ENCODE data around the gene RNF208. TPM values are rescaled to one million over a fixed set of nuclear protein-coding genes. Genes with fewer than 3 reads are reported as not detected.

The RNF208 gene
- total and polyA plus RNA-seq, 2 donors (not counting 1 experiment from before 2014, with no cell fraction given) = 1.1 to 1.4 TPM

- intact Hi-C loops (cut with micrococcal nuclease) = loop anchor here (1.0 to 5.0 kb wide), 6 partner anchors 12 to 61 kb away; partner anchors contain the start of genes NDOR1, RNF224, TMEM203 and TPRN
- peaks cover 0 to 49% of the 10 kb centered on the region in 2 experiments for H3K36me3 ChIP-seq (replicated peaks in 1 of 2; ENCODE audit: control extremely low read depth in 1 of 2, control insufficient read depth in 1 of 2, extremely low read depth in 1 of 2, insufficient read depth in 2 of 2, low read length in 1 of 2)
- Mint-ChIP-seq H3K27ac (peak overlapping the region; percentile 95), H3K9me3 (ENCODE audit: insufficient read depth) (no peaks in the 10 kb centered on the region), H3K27me3 (no peaks in the 10 kb centered on the region), H3K4me1 (peaks cover 36% of the 10 kb centered on the region), H3K4me3 (peak overlapping the region; percentile 96)
- H3K9me3 ChIP-seq (ENCODE audit: control extremely low read depth in 1 of 3, control insufficient read depth in 2 of 3, insufficient read depth in 1 of 3, low read length in 2 of 3) = peaks cover 0 to 3% (median 0%) of the 10 kb centered on the region in 3 donors
- under 1% methylated on average over 30 of the region's 31 CpGs for WGBS (ENCODE audit: insufficient coverage)
- H3K27me3 ChIP-seq (replicated peaks in 1 of 4; ENCODE audit: control extremely low read depth in 1 of 4, control insufficient read depth in 3 of 4, insufficient read depth in 4 of 4, low read length in 3 of 4) = no peaks in the 10 kb centered on the region
- peaks cover 26 to 40% of the 10 kb centered on the region in 2 donors for H3K4me1 ChIP-seq (ENCODE audit: control insufficient read depth in 2 of 2, insufficient read depth in 2 of 2, low read length in 2 of 2)
- ATAC-seq (ENCODE audit: low read depth) (no peak), DNase-seq (no peak)
- H3K4me3 ChIP-seq (ENCODE audit: control extremely low read depth in 1 of 5, extremely low read depth in 1 of 5, insufficient read depth in 1 of 5, low read depth in 2 of 5, low read length in 4 of 5) = peak overlapping the region; percentile 50 to 99 (median 98)
- H3K4me2 ChIP-seq (replicated peaks; ENCODE audit: low read depth, low read length, poor library complexity, severe bottlenecking) = peak overlapping the region; percentile 95
- CTCF ChIA-PET = interaction anchor here (1.1 to 4.0 kb wide), 8 partner anchors 9 to 99 kb away, joined by 3 to 42 read pairs (median 8); partner anchors contain the start of genes CYSRT1, RNF224, TPRN and TUBB4B
- peaks cover 78% of the 10 kb centered on the region for H3K79me2 ChIP-seq (ENCODE audit: control insufficient read depth, insufficient read depth, low read length)
- peaks cover 61% of the 10 kb centered on the region for H4K20me1 ChIP-seq (ENCODE audit: control insufficient read depth, insufficient read depth, low read length, poor library complexity, severe bottlenecking)
- peak overlapping the region; percentile 78 to 90 for H3K27ac ChIP-seq (ENCODE audit: low read length in 2 of 2)
- peak overlapping the region; percentile 94 for H3K9ac ChIP-seq (ENCODE audit: low read length)
- POLR2A ChIA-PET = interaction anchor here (1.1 to 2.7 kb wide), 6 partner anchors 11 to 89 kb away, joined by 3 to 21 read pairs (median 8); partner anchors contain the start of genes RNF208 and TOR4A
- H2AFZ ChIP-seq (ENCODE audit: insufficient read depth, low read depth, low read length, poor library complexity, severe bottlenecking) = peak overlapping the region; percentile 88
- TF ChIP-seq CTCF (IDR thresholded peaks at IDR 0.05) (no peak), EZH2 (IDR thresholded peaks at IDR 0.05; ENCODE audit: borderline replicate concordance, insufficient read depth, low read depth, low read length, poor library complexity, severe bottlenecking) (no peak)
Measured at GRCh38 chr9:137188086-137188489, 34.0 kb downstream of the RNF208 start.

DNA sequence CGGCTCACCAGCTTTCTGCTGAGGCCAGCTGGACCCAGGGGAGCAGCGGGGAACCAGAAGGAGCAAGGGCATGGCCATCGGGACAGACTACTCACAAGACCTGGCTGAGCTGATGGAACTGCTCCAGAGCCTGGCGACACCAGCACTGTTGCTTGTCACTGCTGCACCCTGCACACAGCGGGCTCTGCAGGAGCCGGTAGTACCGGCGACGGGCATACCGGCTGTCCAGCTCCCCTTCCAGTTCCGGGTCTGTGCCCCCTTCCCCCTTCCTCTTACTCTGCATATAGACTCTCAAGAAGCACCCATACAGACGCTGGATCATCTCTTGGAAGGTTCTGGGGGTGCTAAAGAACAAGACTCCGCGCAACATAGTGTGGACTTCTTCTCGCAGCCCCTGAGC lies 34.7 kb downstream of the RNF208 start:
- peak overlapping the region; percentile 95 for H3K4me2 ChIP-seq (replicated peaks; ENCODE audit: low read depth, low read length, poor library complexity, severe bottlenecking)
- 86% methylated on average over 15 of the region's 15 CpGs for WGBS (ENCODE audit: insufficient coverage)
- POLR2A ChIA-PET = interaction anchor here (0.5 to 2.7 kb wide), 4 partner anchors 11 to 188 kb away, joined by 3 to 21 read pairs (median 12); partner anchors contain the start of gene RNF208
- H3K27me3 ChIP-seq (replicated peaks in 1 of 4; ENCODE audit: control extremely low read depth in 1 of 4, control insufficient read depth in 3 of 4, insufficient read depth in 4 of 4, low read length in 3 of 4) = no peaks in the 10 kb centered on the region
- DNase-seq (no peak), ATAC-seq (ENCODE audit: low read depth) (no peak)
- H3K27ac ChIP-seq (ENCODE audit: low read length in 2 of 2) = peak overlapping the region in 1 of 2 donors; percentile 90
- Mint-ChIP-seq H3K27ac (peak overlapping the region; percentile 95), H3K9me3 (ENCODE audit: insufficient read depth) (no peaks in the 10 kb centered on the region), H3K4me3 (peak overlapping the region; percentile 96), H3K27me3 (no peaks in the 10 kb centered on the region), H3K4me1 (peaks cover 36% of the 10 kb centered on the region)
- H3K9ac ChIP-seq (ENCODE audit: low read length) = peak overlapping the region; percentile 94
- peaks cover 71% of the 10 kb centered on the region for H3K79me2 ChIP-seq (ENCODE audit: control insufficient read depth, insufficient read depth, low read length)
- peaks cover 0 to 56% of the 10 kb centered on the region in 2 experiments for H3K36me3 ChIP-seq (replicated peaks in 1 of 2; ENCODE audit: control extremely low read depth in 1 of 2, control insufficient read depth in 1 of 2, extremely low read depth in 1 of 2, insufficient read depth in 2 of 2, low read length in 1 of 2)
- H3K4me3 ChIP-seq (ENCODE audit: control extremely low read depth in 1 of 5, extremely low read depth in 1 of 5, insufficient read depth in 1 of 5, low read depth in 2 of 5, low read length in 4 of 5) = peak overlapping the region; percentile 50 to 99 (median 98)
- peaks cover 0 to 3% (median 0%) of the 10 kb centered on the region in 3 donors for H3K9me3 ChIP-seq (ENCODE audit: control extremely low read depth in 1 of 3, control insufficient read depth in 2 of 3, insufficient read depth in 1 of 3, low read length in 2 of 3)
- intact Hi-C loops (cut with micrococcal nuclease) = loop anchor here (5.0 kb wide), 1 partner anchor 60 kb away; no protein-coding TSS in a partner anchor
- no peak for TF ChIP-seq EZH2 (IDR thresholded peaks at IDR 0.05; ENCODE audit: borderline replicate concordance, insufficient read depth, low read depth, low read length, poor library complexity, severe bottlenecking)
- no peak for TF ChIP-seq CTCF (IDR thresholded peaks at IDR 0.05)
- CTCF ChIA-PET = interaction anchor here (2.8 to 4.0 kb wide), 3 partner anchors 15 to 50 kb away, joined by 13 to 42 read pairs (median 22); partner anchors contain the start of genes CYSRT1, RNF224 and TPRN
- peaks cover 66% of the 10 kb centered on the region for H4K20me1 ChIP-seq (ENCODE audit: control insufficient read depth, insufficient read depth, low read length, poor library complexity, severe bottlenecking)
- no peak overlapping the region for H2AFZ ChIP-seq (ENCODE audit: insufficient read depth, low read depth, low read length, poor library complexity, severe bottlenecking)
- peaks cover 26 to 40% of the 10 kb centered on the region in 2 donors for H3K4me1 ChIP-seq (ENCODE audit: control insufficient read depth in 2 of 2, insufficient read depth in 2 of 2, low read length in 2 of 2)

Data from B cell (primary cell).